Hepatocyte (in vitro differentiated cells): Measurements from ENCODE around the gene MPI.

Experiments used
- EZH2 ChIP-seq: fragments of 200-600 bp; sonication (generic); IDR thresholded peaks from 2 replicates; pipeline ENCODE4 v1.6.1; 2016; ENCODE audit warnings: antibody characterized with exemption, mild to moderate bottlenecking, borderline replicate concordance
- TF ChIP-seq, protein P1 (sequence below): fragments of 200-600 bp; sonication (generic); IDR thresholded peaks from 2 replicates; pipeline ENCODE4 v1.5.1; 2016; ENCODE audit warnings: antibody characterized with exemption, mild to moderate bottlenecking; ENCODE audit not compliant: poor library complexity

DNA sequence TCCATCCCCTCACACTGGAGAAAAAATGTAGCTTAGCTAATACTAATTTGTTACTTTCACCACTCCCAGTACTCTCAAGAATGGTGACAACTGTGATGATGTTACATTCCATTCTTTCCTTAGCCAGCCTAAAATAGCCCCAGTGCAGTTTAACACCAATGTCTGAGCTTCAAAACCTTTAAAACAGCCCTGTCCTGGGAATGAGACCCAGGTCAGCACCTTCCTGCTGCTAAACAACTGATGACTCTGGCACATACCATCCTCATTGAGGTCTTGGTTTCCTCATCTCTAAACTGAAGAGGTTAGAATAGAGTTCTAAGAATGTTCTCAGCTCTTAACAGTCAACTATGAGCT is 20.5 kb upstream of the MPI start:
- TF ChIP-seq, protein P1, sequence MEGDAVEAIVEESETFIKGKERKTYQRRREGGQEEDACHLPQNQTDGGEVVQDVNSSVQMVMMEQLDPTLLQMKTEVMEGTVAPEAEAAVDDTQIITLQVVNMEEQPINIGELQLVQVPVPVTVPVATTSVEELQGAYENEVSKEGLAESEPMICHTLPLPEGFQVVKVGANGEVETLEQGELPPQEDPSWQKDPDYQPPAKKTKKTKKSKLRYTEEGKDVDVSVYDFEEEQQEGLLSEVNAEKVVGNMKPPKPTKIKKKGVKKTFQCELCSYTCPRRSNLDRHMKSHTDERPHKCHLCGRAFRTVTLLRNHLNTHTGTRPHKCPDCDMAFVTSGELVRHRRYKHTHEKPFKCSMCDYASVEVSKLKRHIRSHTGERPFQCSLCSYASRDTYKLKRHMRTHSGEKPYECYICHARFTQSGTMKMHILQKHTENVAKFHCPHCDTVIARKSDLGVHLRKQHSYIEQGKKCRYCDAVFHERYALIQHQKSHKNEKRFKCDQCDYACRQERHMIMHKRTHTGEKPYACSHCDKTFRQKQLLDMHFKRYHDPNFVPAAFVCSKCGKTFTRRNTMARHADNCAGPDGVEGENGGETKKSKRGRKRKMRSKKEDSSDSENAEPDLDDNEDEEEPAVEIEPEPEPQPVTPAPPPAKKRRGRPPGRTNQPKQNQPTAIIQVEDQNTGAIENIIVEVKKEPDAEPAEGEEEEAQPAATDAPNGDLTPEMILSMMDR, result no peak
- no peak for TF ChIP-seq EZH2
